Gastroesophageal sphincter (tissue), 3 donors: ENCODE data around the gene SLC38A5.
"Not testable (repeated sequence)": the region's sequence is repeated elsewhere in the genome, so short reads cannot be mapped to it uniquely, and the experiment has no call there.

Experiments used
- CTCF ChIP-seq, 4 experiments: fragments of 200-600 bp in 2 of 4; fragments of 450-650 bp in 2 of 4; sonication (generic) in 1 of 4; IDR thresholded peaks; one replicate each; pipeline ENCODE4 v1.5.1; 2017 to 2019; ENCODE audit warnings: antibody characterized with exemption in 4 of 4, mild to moderate bottlenecking in 2 of 4, moderate library complexity in 2 of 4
- EP300 ChIP-seq: sonication (generic); formaldehyde crosslinking; IDR thresholded peaks from one replicate; pipeline ENCODE4 v1.6.1; 2017; ENCODE audit warnings: antibody characterized with exemption, mild to moderate bottlenecking
- POLR2A ChIP-seq, 2 donors: fragments of 450-650 bp; IDR thresholded peaks; one replicate each; pipeline ENCODE4 v1.6.1; 2017; ENCODE audit warnings: antibody characterized with exemption in 2 of 2, mild to moderate bottlenecking in 2 of 2, moderate library complexity in 1 of 2
- POLR2AphosphoS5 ChIP-seq: sonication (generic); formaldehyde crosslinking; IDR thresholded peaks from one replicate; pipeline ENCODE4 v1.6.1; 2017; ENCODE audit warnings: antibody characterized with exemption

DNA sequence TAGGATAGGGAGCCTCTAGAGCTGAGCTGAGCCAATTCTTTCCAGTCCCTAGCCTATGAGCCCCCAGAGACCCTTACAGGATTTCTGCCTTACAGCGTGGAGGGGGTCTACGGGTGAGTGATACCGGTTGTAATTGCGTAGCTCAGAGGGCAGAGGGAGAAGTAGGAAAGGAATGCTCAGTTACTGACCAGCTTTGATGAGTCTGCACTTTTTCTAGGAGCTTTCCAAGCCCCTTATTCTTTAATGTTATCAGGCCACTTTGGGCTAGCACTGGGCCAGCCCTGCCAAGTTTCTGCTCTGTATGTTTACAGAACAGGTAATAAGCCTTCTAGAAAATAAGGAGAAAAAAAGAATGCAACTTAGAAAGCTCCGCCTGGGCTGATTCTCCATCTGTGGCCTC lies 40.5 kb downstream of the SLC38A5 start:
- not testable (repeated sequence) for TF ChIP-seq CTCF (IDR thresholded peaks at IDR 0.05); POLR2A (IDR thresholded peaks at IDR 0.05); POLR2AphosphoS5; EP300
